ENCODE measurements around the gene MKX. TPM values are rescaled to one million over a fixed set of nuclear protein-coding genes. Genes with fewer than 3 reads are reported as not detected.

Gene MKX
- total RNA-seq, 1 donor = 6.5 TPM

DNA sequence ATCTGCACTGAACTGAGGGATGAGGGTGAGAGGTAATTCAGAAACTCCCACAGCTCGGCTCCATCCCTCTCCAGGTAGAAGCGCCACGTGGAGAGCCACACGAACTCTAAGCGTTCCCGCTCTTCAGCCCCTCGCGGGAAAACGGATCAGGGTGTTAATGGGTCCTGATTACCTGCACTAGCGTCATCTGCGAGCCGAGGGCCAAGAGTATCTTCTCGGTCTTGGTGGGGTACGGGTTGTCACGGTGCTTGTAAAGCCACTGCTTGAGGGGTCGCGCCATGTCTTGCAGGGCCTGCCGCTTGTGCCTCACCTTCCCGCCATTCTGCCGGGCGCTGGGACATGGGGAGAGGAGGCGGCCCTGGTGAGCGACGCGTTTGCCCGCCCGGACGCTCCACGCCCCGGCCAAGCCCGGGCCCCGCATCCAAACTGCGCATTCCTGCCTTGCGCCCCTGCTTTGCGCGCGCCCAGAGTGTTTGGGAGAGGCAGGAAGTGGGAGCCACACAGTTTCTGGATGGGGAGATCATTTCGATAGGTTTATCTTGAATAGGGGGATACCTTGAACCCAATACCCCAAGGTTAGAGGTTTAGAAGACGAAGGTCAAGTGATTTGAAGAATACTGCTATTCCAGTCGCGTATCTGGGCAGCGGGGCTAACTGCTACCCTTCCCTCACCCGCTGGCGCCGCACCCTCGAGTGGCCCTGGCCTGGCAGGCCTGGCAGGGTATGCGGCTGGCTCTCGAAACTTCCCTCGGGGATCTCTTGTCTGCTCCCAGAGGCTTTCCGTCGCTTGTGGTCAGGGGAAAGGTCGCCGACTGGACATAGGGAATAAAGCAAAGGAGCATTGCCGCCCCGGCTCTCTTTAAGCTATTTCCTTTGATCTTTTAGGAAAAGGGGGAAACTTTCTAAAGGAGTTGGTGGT lies 4.2 kb downstream of the MKX start:
- TF ChIP-seq CTCF (IDR thresholded peaks at IDR 0.05; ENCODE audit: extremely low read depth, low read depth, low read length) = no peak
- peak overlapping the region; percentile 87 for H3K4me2 ChIP-seq (ENCODE audit: insufficient read depth, low read length)
- peak overlapping the region; percentile 77 for H3K4me3 ChIP-seq (ENCODE audit: insufficient read depth, low read length)
- peak overlapping the region; percentile 71 for H2AFZ ChIP-seq (ENCODE audit: low read length)
- no peaks in the 10 kb centered on the region for H3K9me3 ChIP-seq (ENCODE audit: low read depth, low read length)
- H4K20me1 ChIP-seq (ENCODE audit: insufficient read depth, low read length) = no peaks in the 10 kb centered on the region
- H3K27ac ChIP-seq (ENCODE audit: low read depth, low read length) = no peak overlapping the region
- H3K79me2 ChIP-seq (ENCODE audit: insufficient read depth, low read length) = no peaks in the 10 kb centered on the region
- no peaks in the 10 kb centered on the region for H3K36me3 ChIP-seq (ENCODE audit: insufficient read depth, low read length)
- peaks cover 32% of the 10 kb centered on the region for H3K27me3 ChIP-seq (ENCODE audit: insufficient read depth, low read length)
- no peak for DNase-seq (ENCODE audit: insufficient read length, low spot score, missing footprints)
- peaks cover 25% of the 10 kb centered on the region for H3K4me1 ChIP-seq (ENCODE audit: insufficient read depth, low read length)

DNA sequence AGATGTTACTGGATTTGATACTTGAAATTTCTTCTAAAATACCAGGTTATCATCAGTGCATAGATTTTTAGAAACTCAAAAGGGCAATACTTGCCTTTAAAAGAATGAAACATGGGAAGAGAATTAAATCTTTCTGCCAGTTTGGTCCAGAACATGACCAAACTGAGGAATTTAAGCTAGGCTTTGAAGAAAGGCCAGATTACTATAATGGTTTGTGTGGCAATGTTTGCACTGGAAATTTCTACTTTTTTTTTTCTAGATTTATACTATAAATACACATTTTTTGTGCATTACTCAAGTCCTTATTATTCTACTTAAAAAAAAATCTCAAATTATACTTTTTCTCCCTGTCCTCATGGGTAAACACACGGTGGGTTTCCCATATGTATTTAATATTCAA lies 9.2 kb downstream of the MKX start:
- H3K27me3 ChIP-seq (ENCODE audit: insufficient read depth, low read length) = no peaks in the 10 kb centered on the region
- DNase-seq (ENCODE audit: insufficient read length, low spot score, missing footprints) = peak; percentile 76
- no peak overlapping the region for H3K4me3 ChIP-seq (ENCODE audit: insufficient read depth, low read length)
- no peaks in the 10 kb centered on the region for H3K36me3 ChIP-seq (ENCODE audit: insufficient read depth, low read length)
- H4K20me1 ChIP-seq (ENCODE audit: insufficient read depth, low read length) = no peaks in the 10 kb centered on the region
- peaks cover 9% of the 10 kb centered on the region for H3K4me1 ChIP-seq (ENCODE audit: insufficient read depth, low read length)
- no peak overlapping the region for H3K4me2 ChIP-seq (ENCODE audit: insufficient read depth, low read length)
- TF ChIP-seq CTCF (IDR thresholded peaks at IDR 0.05; ENCODE audit: extremely low read depth, low read depth, low read length) = no peak
- no peak overlapping the region for H2AFZ ChIP-seq (ENCODE audit: low read length)
- H3K79me2 ChIP-seq (ENCODE audit: insufficient read depth, low read length) = no peaks in the 10 kb centered on the region
- H3K27ac ChIP-seq (ENCODE audit: low read depth, low read length) = peak overlapping the region; percentile 32
- H3K9me3 ChIP-seq (ENCODE audit: low read depth, low read length) = no peaks in the 10 kb centered on the region

GRCh38 chr10:27730041-27730440 lies 15.6 kb downstream of the MKX start:
- no peak for DNase-seq (ENCODE audit: insufficient read length, low spot score, missing footprints)
- no peak overlapping the region for H3K4me3 ChIP-seq (ENCODE audit: insufficient read depth, low read length)
- peaks cover 24% of the 10 kb centered on the region for H3K4me1 ChIP-seq (ENCODE audit: insufficient read depth, low read length)
- no peak overlapping the region for H3K4me2 ChIP-seq (ENCODE audit: insufficient read depth, low read length)
- no peaks in the 10 kb centered on the region for H3K79me2 ChIP-seq (ENCODE audit: insufficient read depth, low read length)
- H4K20me1 ChIP-seq (ENCODE audit: insufficient read depth, low read length) = no peaks in the 10 kb centered on the region
- H3K27me3 ChIP-seq (ENCODE audit: insufficient read depth, low read length) = no peaks in the 10 kb centered on the region
- no peak overlapping the region for H3K27ac ChIP-seq (ENCODE audit: low read depth, low read length)
- H3K9me3 ChIP-seq (ENCODE audit: low read depth, low read length) = no peaks in the 10 kb centered on the region
- no peak for TF ChIP-seq CTCF (IDR thresholded peaks at IDR 0.05; ENCODE audit: extremely low read depth, low read depth, low read length)
- H3K36me3 ChIP-seq (ENCODE audit: insufficient read depth, low read length) = no peaks in the 10 kb centered on the region
- H2AFZ ChIP-seq (ENCODE audit: low read length) = no peak overlapping the region

- no peaks in the 10 kb centered on the region for H3K79me2 ChIP-seq (ENCODE audit: insufficient read depth, low read length)
- H3K4me2 ChIP-seq (ENCODE audit: insufficient read depth, low read length) = peak overlapping the region; percentile 83
- peaks cover 39% of the 10 kb centered on the region for H3K4me1 ChIP-seq (ENCODE audit: insufficient read depth, low read length)
- no peaks in the 10 kb centered on the region for H4K20me1 ChIP-seq (ENCODE audit: insufficient read depth, low read length)
- H3K9me3 ChIP-seq (ENCODE audit: low read depth, low read length) = no peaks in the 10 kb centered on the region
- H3K36me3 ChIP-seq (ENCODE audit: insufficient read depth, low read length) = no peaks in the 10 kb centered on the region
- DNase-seq (ENCODE audit: insufficient read length, low spot score, missing footprints) = no peak
- H3K4me3 ChIP-seq (ENCODE audit: insufficient read depth, low read length) = peak overlapping the region; percentile 17
- H2AFZ ChIP-seq (ENCODE audit: low read length) = peak overlapping the region; percentile 69
- H3K27me3 ChIP-seq (ENCODE audit: insufficient read depth, low read length) = no peaks in the 10 kb centered on the region
- no peak for TF ChIP-seq CTCF (IDR thresholded peaks at IDR 0.05; ENCODE audit: extremely low read depth, low read depth, low read length)
- no peak overlapping the region for H3K27ac ChIP-seq (ENCODE audit: low read depth, low read length)
Measured at GRCh38 chr10:27728338-27728737, 17.3 kb downstream of the MKX start.
